Stimulated activated CD8-positive, alpha-beta memory T cell treated with anti-CD3 and anti-CD28 coated beads, Interleukin-4, amount 100 ng/mL, for 24 hours (primary cell): Measurements from ENCODE around the gene RIOK3.
"Not testable (repeated sequence)": the region's sequence is repeated elsewhere in the genome, so short reads cannot be mapped to it uniquely, and the experiment has no call there.

Source experiments
- DNase-seq: peaks from one replicate; pipeline ENCODE4 v3.0.0-alpha.2; 2020; ENCODE audit warnings: low read depth

Gene RIOK3

DNA sequence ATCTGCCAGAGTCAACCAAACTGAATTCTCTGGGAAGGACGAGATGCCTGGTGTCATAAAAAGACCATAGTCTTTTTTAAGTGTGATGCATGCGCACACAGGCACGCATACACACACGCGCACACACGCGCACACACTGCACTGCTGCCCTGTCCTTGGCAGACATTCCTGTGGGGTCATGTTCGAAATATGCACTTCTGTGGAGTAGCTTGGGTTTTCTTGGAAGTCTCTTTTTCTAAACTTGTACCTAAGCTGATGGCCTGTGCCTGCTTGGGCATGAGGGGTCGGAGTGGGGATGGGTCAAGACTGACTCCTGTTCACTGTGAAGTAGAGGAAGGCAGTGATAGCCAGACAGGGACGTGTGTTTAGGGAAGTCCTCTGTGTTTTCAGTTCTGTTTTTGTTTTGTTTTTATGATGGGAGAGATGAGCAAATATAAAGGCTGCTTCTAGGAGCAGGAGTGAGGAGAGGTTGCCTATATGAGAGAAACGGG is 46.2 kb downstream of the RIOK3 start:
- DNase-seq: no peak

DNA sequence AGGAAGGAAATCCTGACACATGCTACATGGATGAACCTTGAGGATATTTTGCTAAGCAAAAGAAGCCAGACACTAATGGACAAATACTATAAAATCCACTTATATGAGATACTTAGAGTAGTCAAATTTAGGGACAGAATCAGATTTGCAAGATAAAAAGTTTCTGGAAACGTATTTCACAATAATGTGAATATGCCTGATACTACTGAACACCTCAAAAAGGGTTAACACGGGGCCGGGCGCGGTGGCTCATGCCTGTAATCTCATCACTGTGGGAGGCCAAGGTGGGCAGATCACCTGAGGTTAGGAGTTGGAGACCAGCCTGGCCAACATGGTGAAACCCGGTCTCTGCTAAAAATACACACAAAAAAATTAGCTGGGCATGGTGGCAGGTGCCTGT is 48.5 kb downstream of the RIOK3 start:
- no peak for DNase-seq

DNA sequence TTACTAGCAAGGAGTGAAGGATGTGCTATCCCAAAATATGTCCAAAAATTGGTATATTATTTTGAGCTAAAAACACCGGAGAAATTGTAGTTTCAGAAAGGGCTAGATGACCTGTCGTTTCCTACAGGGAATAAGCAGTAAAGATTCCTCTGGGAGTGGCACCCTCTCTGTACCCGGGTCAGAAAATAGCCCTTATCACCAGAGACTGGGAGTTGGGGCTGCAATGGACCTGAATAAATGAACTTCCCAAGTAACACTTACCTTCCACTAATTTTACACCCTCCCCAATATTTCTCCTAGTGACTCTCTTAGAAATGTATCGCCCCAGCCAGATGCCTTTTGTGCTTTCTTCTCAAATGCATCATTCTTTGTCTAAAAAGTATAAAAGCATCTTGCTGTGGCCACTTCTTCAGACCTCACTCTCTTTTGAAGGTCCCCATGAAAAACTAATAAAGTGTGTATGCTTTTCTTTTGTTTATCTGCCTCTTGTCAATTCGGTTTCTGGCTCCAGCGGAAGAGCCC is 49.5 kb downstream of the RIOK3 start:
- DNase-seq: no peak

DNA sequence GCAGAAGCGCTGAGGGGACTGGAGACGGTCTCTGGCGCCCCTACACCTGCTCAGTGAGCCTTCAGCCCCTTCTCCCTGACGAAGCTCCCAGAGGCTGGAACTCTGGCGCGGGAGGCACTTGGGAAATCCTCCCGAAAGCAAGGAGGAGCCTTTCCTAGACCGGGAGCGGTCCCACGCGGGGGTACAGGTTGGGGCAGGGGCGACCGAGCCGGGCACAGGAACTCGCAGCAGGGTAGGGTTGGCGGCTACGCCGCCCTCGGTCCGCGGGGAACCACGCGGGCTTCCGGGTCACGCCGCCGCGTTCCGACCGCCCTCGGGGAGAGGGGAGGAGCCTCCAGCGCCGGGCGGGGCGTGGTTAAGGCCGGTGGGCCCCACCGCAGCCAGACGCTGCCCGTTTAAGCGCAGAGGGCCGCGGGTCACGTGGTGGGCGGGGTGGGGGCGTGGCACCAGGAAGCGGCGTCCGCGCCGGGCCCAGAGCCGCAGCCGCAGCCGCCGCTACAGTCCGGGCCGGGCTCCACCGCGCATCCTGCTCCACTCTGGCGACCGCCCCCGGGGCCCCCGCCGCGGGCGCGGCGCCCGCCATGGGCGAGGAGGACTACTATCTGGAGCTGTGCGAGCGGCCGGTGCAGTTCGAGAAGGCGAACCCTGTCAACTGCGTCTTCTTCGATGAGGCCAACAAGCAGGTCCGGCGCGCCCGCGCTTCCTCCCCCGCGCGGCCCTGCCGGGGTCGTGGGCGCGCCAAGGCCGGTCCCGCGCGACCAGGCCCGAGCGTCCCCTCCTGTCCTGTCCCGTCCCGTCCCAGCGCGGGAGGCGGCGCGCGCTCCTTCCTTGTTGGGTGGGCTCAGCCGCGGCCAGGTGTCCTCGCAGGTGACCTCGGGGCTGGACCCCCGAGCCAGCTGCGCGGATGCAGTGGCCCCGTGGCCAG is 50.2 kb downstream of the RIOK3 start, which contains the start of gene RMC1:
RMC1 (plus strand) TSS at position 474 of the 925 bp plus-strand sequence; CDS start at position 582, 108 bp downstream.
- DNase-seq: peak; percentile 99

DNA sequence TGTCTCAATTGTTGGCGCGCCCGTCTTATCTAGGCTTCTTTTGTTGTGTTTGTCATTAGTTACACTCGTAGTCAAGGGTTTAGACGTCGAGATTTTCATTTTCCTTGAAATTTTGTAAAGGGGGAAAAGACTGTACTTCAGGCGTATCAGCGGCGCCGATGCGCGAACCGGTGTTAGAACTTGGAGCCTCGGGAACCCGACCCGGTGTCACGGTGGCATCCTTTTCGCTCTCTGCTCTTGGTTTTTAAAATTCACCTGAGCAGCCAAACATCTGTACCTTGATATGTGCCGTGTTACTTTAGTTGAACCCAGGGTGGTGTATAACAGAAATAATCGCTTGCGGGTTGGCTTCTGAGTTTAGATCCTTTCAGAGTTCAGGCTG is 50.9 kb downstream of the RIOK3 start:
- no peak for DNase-seq

DNA sequence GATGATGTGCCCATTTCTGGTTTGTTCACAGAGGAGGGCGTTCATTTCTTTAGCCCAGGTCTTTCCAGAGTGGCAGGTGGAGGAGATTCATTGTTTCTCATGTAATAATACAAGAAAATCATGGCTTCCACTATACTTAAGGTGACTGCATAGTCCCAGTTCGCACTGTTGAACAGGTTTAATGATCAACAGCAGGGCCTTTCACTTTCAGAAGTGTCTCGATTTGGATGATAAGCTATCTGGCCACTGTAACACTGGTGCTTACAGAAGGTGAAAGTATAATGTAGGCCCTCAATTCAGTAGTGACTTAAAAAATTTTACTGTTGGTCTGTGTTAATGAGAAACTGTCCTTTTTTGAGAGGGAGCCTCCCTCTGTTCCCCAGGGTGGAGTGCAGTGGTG is 51.6 kb downstream of the RIOK3 start:
- no peak for DNase-seq

DNA sequence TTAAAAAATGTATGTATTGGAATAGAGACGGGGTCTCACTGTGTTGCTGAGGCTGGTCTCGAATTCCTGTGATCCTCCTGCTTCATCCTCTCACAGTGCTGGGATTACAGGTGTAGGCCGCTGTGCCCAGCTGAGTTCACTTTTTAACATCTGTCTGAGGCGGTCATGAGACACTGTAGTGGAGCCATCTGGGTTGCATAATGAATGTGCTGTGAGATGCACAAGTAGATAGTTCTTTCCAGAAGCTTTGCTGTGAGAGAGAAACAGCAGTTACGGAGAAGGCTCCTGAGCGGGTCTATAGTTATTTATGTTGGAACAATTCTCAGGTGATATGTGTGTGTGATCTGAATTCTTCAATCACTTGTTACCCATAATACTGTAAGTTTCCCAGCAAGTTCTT is 53.3 kb downstream of the RIOK3 start:
- no peak for DNase-seq

DNA sequence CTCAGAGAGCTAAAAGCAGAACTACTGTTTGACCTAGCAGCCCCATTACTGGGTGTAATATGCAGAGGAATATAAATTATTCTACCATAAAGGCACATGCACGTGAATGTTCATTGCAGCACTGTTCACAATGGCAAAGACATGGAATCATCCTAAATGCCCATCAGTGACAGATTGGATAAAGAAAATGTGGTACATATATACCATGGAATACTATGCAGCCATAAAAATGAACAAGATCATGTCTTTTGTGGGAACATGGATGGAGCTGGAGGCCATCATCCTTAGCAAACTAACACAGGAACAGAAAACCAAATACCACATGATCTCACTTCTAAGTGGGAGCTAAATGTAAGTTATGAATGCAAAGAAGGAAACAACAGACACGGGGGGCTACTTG is 57.8 kb downstream of the RIOK3 start:
- DNase-seq: not testable (repeated sequence)

DNA sequence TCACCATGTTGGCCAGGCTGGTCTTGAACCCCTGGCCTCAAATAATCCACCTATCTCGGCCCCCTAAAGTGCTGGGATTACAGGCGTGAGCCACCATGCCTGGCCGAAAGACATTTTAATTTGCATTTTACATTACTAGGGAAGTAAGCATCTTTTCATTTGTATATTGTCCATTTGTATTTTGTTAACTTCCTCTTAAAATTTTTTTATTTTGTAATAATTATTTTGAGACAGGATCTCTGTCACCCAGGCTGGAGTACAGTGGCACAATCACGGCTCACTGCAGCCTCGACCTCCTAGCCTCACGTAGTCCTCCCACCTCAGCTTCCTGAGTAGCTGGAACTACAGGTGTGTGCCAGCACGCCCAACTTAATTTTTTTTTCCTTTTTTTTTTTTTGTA is 59.1 kb downstream of the RIOK3 start:
- not testable (repeated sequence) for DNase-seq

DNA sequence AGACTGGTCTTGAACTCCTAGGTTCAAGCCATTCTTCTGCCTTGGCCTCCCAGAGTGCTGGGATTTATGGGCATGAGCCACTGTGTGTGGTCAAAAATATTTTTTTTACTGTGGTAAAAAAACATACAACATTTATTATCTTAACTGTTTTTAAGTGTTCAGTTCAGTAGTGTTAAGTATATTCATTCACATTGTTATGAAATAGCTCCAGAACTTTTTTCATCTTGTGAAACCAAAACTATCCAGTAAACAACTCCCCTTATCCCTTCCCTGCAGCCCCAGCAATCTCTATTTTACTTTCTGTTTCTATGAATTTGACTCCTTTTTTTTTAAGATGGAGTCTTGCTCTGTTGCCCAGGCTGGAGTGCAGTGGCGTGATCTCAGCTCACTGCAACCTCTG is 59.6 kb downstream of the RIOK3 start:
- no peak for DNase-seq

DNA sequence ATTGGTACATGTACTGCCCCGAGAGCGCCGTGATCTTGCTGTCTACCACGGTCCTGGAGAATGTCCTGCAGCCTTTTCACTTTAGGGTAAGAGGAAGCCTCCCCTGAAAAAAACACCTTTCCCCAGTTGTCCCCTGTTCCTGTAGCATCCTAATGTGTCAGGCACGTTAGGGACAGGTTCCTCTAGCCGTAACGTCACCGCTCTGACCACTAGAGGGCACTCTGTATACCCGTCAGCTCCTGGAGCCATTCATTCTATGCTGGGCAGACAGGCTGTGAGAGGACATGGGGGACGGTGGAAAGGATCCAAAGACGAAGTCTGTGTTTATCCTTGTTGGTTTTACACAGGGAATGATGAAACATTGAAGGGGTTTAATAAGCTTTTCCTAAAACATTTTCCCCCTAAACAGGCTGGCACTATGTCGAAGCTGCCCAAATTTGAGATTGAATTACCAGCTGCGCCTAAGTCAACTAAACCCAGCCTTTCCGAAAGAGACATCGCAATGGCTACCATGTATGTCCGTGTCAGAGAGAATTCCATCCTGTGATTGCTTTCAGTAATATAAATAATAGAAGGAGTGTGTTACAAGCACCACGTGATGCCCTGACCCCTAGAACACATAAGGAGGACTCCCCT is 62.9 kb downstream of the RIOK3 start:
- peak; percentile 53 for DNase-seq

DNA sequence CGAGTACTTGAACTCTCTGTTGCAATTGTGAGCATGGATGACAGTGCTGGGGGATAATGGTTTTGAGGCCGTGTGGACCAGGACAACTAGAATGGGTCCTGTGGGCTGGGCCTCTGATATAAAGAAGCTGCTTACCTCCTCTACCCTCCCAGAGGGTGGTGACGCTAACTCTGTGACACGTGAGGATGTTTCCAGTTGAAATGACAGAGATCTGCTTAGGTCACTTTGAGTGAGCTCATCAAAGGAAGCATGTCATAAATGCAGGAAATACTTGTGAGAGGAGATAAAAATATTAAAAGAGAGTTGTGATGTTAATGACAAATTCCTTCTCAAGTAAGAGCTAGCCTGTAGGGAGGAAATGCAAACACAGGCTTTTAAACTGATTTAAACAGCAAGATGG is 66.6 kb downstream of the RIOK3 start:
- no peak for DNase-seq

DNA sequence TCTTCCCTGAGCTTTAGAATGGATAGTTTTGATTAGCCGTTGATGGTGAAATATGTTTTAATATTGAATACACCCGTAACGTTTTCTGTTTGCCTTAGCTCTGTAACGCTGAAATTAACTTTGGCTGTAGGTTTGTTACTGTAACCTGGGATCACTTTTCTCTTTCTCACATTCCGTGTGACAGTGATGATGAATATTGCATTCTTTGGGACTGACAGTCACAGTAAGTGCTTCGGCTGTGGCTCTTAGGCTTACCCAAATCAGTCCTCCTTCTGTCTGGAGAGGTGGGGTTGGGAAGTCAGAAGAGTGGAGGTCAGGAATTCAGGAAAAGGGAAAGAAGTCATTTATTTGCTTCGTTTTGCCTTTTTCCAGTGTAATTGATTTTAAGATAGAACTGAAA is 68.2 kb downstream of the RIOK3 start:
- no peak for DNase-seq

DNA sequence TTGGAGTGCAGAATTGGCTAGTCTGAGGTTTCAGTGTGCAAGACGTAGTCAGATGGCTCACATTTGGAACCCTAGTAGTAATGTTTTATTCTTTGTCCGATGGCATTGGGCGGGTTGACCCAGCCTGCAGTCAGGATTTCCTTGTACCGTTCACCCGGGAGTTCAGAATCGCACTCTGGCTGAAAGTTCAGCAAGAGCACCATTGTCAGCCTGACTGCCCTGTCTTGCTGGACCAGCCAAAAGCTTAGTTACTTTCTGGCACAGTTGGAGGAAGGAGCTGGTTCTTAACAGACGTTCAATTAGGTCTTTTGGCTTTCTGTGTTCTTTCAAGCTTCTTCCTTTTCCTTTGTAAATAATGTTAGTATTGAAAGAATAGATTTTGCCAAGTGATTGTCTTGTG is 68.8 kb downstream of the RIOK3 start:
- DNase-seq: no peak

DNA sequence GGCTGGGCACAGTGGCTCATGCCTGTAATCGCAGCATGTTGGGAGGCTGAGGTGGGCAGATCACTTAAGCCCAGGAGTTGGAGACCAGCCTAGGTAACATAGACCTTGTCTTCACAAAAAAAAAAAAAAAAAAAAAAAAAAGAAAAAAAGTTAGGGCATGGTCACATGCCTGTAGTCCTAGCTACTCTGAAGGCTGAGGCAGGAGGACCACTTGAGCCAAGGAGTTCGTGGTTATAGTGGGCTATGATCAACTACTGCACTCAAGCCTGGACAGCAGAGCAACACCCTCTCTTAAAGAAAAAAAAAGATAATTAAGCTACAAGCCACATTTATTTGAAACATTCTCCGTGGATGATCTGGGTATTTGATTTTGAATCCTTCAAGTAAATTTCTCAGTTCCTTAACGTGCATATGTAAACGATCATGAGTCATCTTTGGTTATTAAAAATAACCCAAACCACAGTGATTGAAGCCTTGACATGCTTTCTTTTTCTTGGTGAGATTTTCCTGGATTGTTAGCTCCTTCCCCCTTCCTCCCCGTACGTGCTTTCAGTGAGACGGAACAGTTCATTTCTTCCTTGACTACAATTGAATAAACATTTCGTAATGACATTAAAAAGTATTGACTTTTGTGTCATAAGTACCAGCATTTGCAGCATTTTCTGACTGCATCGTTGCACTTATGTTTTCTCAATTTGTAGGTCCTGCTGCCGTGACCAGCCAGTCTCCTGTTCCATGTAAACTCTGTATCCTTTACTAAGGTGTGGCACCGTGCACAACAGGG is 70.5 kb downstream of the RIOK3 start:
- no peak for DNase-seq

DNA sequence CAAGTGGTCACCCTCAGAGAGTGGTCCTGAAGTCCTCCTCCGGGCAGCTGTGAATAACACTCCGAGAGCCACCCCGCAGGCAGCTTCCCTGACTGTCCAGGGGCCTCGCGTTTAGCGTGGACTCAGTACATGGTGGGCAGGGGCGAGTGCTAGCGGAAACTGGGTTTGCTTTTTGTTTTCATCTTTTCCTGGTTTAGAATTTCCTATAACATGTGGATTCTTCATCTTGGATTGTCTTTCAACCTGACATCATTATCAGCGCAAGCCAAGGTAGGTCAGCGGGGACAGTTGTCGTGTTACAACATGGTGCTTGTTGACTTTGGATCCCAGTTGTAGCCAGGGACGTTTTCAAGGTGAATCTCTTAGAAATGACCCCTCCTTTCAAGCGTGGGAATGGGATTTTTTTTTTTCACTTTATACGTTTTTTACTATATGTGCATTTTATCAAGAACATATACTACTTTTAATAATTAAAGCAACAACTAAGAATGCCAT is 71.2 kb downstream of the RIOK3 start:
- DNase-seq: no peak

DNA sequence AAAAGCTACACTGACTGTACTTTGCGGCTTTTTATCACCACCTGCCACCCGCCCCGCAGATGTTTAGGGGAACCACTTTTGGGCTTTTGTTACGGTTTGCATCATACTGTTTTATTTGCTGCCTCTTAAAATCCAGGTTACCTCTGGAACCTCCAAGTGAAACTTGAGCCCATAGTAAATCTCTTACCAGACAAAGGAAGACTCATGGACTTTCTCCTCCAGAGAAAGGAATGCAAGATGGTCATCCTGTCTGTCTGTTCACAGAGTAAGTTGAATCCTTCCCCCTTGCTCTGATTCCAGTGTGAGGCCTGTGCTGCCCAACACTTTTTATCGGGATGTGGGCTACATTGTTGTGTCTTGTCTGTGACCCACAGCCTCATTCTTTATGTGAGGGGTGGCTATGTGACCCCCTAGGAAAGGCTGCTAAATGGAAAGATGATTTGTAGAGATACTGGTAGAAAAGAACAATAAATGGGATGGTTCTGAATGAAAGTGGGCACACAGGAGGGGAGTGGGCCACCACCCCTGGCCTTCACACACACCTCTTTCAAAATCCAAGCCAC is 73.5 kb downstream of the RIOK3 start:
- DNase-seq: no peak

DNA sequence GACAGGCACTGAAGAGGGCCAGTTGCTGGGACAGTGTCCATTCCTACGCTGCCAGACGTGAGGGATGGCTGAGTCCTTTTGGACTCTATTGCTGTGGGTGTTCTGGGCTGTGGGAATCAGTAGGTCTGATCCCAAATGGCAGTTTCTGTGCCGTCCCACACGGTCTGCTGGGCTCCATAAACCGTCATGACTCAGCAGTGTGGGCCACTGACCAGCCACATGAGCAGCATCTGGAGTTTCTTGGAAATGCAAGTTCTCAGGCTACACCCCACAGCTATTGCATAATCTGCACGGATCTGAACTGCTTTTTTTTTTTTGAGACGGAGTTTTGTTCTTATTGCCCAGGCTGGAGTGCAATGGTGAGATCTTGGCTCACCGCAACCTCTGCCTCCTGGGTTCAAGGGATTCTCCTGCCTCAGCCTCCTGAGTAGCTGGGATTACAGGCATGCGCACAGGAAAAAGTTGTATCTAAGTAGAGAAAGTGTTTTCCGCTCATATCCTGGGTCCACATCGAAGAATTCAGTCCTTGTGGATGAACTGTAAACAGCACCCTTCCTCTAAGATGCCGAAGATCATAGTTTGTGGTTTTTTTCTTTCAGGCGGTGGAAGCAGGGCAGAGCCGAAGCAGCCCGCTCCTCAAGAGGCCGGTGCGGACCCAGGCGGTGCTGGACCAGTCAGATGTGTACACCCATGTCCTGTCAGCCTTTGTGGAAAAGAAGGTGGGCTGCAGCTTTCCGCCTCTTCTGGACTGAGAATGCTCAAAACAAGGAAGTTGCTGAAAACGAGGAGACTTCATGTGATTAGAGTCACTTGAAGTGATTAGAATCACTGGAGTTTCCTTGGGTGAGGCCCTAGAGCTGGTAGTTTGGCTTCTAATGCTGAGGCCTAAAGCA is 75.7 kb downstream of the RIOK3 start:
- no peak for DNase-seq

DNA sequence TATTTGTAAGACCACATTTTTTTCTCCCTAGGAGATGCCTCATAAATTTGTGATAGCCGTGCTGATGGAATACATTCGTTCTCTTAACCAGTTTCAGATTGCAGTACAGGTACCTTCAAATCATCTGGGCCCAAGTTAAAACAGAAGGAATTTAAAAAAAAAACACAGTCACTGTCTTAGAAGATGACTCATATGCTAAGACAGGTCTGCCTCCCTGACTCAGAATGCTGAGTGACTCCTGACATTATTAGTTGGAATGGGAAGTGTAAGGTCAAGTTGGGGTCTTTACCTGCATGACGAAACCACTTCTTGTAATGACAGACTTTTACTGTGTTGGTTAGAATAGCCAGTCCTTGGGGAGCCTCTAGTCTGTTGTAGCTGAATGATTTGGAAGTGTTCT is 76.5 kb downstream of the RIOK3 start:
- DNase-seq: no peak

DNA sequence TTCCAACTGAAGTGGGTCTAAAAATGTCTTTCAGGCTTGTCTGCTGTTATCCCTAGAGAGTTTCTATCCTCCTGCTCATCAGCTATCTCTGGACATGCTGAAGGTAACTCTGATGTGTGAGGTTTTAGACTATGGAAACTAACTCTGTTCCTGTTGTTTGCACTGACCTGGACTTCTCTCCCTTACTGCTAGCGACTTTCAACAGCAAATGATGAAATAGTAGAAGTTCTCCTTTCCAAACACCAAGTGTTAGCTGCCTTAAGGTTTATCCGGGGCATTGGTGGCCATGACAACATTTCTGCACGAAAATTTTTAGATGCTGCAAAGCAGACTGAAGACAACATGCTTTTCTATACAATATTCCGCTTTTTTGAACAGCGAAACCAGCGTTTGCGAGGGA is 77.1 kb downstream of the RIOK3 start:
- DNase-seq: no peak

DNA sequence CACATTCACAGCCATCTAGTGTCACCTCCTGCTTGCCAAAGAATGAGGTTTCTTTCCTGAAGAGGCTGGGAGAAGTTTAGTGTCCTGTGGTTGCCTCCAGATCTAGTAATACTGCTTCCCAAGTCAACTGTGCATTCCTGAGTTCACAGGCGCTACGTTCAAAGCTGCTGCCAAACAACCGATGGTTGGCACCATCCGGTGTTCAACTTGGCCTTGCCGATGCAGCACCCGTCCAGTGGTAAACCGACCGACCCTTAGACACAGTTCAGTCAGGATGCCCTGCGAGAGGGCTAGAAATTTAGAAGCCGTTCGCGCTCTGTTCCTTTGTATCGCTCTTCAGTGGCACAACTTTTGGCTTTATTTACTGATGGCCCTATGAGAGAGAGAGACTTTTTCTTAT is 78.8 kb downstream of the RIOK3 start:
- no peak for DNase-seq
